ENCODE results near the gene SMYD5.

The SMYD5 gene

DNA sequence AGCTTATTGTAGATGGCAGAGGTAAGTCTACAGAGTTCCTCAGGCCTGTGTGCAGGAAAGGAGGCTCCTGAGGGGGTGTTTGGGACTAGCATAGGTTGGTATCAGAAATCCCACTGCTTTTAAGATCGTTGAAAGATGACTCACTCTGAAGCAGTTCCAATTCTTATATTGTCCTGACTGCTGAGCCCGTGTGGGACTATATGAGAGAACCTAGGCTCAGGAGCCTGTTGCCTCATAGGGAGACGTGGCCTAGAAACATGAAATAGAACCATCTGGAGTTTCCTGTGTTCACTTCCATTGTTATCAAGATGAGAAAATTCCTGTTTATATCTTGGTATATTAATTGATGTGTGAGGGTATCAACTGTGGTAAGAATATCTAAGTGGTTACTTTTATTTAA is 25.7 kb downstream of the SMYD5 start:
- no peak for DNase-seq (ENCODE audit: low spot score)

DNA sequence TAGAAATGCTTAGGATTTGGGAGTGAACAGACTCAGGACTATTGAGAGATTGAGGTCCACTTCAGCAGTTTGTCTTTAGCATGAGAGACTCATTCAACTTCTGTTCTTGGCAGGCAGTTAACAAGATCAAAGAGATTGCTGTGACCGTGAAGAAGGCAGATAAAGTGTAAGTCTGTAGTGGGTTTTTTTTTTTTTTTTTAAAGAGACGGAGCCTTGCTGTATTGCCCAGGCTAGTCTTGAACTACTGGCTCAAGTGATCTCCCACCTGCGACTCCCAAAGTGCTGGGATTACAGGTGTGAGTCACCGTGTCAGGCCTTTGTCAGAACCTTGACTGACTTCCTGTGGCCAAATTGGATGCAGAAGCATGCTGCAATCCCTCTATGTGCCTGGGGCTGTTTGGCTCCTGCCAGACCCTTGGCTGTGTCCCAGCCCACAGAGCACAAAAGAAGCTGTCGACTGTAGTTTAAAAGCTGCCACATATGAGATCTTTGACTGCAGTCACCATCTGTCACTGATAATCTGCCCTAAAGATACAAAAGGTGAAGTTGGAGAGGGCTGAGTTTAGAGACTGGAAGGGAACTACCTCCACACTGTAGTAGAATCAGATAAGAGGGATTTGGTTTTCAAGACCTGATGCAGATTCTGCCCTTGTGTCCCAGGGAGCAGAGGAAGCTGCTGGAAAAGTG is 30.0 kb downstream of the SMYD5 start:
- DNase-seq (ENCODE audit: low spot score) = no peak

DNA sequence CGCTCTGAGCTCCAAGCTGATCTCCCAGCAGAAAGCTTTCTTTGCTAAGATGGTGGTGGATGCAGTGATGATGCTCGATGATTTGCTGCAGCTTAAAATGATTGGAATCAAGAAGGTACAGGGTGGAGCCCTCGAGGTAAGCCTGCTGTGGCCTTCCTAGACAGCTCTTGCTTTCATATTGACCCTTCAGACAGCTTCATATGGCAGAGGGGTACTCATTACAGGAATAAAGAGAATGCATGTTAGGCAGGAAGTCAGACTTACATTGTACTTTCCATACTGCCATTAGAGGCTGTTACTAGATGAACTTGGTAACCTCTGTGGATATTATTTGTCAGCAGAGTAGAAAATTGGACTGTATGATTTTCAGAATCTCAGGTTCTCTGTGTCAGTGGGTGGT is 30.5 kb downstream of the SMYD5 start:
- no peak for DNase-seq (ENCODE audit: low spot score)

DNA sequence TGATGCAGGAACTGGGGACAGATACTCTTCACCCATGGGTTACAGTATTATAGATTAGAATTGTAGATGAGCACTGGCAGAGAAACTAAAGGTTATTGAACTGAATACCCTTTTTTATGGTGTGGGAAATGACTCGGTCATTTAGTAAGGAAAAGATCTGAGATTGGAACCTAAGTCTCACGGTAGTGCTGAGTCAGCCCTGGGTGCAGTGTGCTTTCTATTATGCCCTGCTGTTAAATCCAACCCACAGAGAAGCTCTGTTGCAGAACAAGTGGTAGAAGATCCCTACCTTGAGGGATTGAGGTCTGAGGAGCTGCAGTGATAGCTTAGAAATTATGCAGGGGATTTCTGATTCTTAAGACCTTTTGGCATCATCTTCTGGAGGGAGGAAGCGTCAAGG is 32.8 kb downstream of the SMYD5 start:
- no peak for DNase-seq (ENCODE audit: low spot score)

DNA sequence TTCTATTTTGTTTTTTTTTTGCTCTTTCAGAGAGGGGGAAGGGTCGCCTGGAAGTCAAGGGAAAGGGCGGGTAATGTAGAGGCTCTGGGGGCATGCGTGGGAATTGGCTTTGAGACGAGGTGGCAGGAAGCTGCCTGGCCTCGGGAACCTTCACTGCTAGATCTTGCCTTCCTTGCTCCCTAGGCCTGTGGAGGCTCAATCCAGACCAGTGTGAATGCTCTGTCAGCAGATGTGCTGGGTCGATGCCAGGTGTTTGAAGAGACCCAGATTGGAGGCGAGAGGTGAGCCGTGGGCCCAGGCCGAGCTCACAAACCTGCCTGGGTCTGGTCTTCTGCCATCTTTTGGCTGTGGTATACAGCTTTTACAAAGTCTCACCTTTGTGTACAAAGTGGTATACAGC is 35.6 kb downstream of the SMYD5 start:
- DNase-seq (ENCODE audit: low spot score) = no peak

DNA sequence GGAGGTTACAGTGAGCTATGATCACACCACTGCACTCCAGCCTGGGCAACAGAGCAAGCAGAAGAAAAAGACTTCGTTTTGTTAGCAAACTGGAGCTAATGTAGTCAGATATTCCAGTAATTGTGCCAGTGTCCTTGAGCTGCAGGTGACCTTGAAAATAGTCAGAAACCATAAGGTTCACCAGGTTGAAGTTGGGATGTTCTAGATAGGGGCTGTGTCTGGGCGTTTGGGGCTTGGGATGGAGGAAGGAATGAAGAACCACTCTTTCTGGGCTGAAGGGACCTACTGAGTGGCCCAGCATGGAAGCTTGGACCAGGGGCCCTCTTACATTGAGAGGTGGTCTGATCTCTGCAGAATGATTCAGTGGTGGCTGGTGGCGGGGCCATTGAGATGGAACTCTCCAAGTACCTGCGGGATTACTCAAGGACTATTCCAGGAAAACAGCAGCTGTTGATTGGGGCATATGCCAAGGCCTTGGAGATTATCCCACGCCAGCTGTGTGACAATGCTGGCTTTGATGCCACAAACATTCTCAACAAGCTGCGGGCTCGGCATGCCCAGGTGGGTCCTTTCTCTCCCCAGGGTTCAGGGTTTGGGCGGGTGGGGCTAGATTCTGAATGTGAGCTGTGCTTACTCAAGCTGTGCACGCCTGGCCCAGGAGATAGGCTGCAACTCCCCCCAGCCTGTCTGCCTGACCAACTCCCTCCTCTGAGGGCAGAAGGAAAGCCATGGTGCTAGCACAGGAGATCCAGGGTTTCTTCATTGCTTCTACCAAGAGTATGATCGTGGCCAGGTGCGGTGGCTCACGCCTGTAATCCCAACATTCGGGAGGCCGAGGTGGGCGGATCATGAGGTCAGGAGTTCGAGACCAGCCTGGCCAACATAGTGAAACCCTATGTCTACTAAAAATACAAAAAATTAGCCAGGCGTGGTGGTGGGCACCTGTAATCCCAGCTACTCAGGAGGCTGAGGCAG is 37.1 kb downstream of the SMYD5 start:
- DNase-seq (ENCODE audit: low spot score) = no peak

DNA sequence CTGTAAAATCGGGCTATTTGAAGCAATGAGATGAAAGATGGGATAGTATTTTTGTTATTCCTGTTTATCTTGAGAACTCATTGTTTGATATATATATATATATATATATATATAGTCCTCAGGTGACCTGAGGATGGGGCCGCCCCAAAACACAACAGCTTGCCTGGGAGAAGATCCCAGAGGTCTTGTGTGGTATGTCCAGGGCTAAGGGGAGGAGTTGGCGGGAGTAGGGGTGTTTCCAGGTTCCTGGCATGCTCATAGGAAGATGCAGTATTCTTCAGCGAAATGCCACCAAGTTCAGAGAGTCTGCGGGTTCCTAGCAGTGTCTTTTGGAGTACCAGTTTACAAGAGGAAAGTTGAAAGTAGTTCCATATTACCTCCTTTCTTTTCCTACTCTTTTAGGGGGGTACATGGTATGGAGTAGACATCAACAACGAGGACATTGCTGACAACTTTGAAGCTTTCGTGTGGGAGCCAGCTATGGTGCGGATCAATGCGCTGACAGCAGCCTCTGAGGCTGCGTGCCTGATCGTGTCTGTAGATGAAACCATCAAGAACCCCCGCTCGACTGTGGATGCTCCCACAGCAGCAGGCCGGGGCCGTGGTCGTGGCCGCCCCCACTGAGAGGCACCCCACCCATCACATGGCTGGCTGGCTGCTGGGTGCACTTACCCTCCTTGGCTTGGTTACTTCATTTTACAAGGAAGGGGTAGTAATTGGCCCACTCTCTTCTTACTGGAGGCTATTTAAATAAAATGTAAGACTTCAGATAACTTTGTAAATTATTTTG is 38.4 kb downstream of the SMYD5 start:
- DNase-seq (ENCODE audit: low spot score) = no peak

DNA sequence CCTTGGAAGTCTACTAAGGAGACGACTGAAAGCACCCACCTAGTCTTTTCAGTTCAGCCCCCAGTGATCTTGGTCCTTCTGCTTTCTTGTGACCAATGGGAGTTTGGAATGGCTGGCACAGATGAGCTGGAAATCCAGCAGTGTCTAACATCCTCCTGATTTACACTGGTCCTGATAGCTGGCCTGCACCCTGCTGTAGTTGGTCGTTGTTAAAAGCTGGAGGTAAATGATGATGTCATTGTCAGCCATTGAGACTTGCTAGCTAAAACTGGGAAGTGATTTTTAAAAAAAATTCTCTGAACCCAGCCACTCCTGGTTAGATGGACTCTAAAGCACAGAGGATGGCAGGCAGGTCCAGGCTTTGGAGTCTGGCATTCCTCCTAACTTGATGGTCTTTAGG is 39.4 kb downstream of the SMYD5 start:
- DNase-seq (ENCODE audit: low spot score) = no peak

DNA sequence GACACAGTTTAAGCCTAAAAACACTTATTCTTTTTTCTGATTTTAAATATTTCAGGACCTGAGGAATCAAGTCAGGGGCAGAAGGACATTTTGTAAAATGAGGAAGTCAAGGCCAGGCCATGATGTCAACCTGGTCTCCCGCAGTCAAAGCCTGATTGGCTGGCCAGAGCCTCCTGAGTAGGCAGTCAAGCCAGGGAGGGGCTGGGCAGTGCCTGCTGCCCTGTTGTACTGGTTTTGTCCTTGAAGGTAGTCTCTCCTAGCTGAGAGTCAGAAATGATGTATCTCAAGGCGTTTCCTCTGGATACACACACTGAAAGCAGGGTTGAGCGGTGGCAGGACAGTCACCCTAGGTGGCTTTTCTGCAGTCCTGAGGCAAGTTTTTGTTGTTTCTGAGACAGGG is 39.9 kb downstream of the SMYD5 start:
- no peak for DNase-seq (ENCODE audit: low spot score)

DNA sequence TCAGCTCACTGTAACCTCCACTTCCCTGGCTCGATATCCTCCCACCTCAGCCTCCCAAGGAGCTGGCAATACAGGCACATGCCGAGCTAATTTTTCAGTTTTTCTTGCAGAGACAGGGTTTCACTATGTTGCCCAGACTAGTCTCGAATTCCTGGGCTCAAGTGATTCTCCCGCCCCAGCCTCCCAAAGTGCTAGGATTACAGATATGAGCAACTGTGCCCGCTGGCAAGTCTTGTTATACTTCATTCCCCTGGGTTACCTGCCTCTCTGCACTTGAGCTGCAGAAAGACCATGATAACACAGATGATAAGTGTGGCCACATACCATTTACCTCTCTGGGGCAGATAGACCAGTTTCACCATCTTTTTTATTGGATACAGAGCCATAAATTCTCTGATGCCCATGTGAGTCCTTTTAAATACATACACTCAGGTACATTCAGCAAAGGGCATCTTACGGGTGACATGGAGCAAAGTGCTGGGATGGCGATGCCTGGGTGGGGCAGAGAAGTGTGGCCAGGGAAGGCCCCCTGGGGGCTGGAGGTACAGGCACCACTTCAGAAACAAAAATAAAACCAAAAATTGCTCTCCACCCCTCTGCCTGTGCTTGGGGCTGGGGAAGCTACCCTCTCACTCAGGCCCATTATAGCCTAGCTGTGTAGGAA is 40.4 kb downstream of the SMYD5 start:
- no peak for DNase-seq (ENCODE audit: low spot score)

DNA sequence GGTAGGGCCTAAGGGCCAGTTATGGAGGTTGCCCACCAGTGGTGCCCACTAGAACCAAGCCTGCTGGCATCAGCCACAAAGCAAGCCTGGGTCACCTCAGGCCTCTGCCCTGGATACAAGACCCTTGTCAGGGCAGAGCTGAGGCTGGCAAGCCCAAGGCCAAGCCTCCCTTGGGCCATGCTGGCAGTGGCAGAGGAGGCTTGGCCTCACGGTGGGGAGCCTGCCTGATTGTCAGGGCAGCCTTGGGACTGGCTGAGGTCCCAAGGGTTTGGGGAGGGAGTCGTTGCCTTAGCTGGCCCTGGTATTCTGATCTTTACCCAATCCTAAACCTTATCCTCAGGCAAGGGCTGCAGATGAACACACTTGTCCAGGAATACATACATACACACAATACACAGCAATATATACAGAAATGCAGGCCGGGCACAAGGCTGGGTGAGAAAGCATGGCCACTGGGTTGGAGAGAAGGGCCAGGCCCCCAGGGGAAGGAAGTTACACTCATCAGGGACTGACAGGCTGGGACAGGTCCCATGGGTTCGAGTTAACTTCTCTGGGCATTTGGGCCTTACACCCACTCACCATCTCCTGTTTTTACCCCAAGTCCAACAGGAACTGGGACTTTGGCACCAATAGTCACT is 41.1 kb downstream of the SMYD5 start:
- DNase-seq (ENCODE audit: low spot score) = no peak

DNA sequence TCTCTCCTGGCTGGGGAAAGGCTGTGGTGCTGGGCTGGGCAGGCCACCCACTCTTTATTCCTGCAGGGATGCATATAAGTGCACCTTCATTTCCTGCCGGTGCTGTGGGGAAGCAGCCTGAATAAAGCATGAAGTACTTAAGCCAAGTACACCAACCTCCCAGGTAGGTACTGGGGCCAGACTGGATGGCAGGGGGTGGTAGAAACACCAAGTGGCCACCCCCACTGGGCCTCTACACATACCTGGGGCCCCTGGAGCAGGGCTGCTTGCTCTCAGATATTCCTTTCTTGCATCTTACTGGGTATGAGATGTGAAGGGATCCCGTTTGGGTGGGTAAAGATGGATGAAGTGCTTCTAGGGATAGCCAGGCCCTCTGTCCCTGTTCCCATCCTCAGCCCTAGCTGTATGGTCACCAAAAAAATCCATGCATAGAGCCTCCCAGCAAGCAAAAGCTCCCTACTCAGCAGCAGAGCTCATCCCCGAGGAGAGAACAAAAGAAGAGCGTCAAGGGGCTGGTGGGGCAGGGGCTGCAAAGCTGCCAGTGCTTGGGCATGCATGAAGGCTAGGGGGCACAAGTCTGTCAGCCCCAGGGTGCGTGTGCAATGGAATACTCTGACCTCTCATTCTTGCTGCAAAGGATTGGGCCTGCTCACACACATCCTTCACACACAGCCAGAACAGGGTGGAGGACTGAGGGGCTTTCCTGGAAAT is 42.0 kb downstream of the SMYD5 start:
- no peak for DNase-seq (ENCODE audit: low spot score)

DNA sequence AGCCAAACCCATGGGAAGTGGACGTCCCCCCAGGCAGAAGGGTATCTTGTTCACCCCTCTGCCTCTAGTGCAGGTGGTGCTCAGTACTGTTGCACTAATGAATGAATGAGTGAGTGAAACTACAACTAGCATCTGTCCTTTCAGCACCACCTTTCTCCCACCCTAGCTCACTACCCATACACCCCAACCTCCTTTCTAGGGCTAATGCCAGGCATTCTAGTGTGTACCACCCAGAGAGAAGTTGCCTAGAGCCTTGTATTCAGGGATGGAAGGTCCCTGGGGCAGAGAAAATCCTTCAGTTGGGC is 42.5 kb downstream of the SMYD5 start:
- DNase-seq (ENCODE audit: low spot score) = no peak

DNA sequence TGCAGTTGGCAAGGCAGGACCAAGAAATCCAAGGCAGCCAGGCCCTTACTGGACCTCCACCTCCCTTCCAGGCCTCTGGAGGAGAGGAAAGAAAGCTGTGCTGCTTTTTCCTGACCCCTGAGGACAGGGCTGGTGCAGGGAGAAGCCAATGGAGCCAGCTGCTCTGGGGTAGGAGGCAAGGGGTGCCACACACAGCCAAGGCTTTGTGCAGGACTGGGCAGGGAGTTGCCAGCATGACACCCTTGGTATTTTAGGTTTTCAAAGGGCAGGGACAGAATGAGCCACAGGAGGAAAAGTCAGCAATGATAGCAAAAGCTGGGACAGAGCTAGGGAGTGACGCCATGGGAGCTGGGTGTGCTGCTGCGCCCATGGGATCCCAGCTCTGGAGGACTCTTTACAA is 43.0 kb downstream of the SMYD5 start:
- no peak for DNase-seq (ENCODE audit: low spot score)

DNA sequence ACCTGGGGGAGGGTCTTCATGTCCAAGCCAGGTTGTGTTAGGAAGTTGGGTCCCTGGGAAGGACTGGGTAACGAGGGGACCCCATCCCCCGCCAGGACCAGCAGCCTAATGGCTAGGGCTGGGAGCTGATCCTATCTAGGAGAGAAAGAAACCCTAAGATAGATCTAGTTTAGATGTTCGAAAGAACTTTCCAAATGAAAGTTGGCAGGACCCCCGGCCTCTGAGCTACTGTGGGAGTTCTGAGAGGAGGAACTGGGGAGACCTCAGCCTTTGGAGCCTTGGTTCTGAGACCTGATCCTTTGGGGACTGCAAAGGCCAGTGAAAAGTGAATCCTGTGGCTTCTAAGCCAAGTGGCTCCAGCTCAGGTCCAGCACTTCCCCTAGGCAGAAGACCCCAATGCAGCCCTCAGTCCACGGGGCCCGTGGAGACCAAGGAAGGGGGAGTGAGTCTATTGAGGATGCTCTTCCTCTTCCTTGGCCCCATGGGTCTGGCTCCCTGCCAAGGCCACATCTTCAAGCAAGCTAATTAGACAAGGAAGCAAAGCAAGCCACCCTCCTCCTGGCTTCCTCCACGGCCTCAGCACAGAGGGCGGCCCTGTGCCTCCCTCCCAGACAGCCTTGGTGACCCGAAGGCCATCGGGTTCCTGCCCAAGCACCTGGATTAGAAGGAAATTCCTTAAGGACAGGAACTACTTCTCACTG is 43.5 kb downstream of the SMYD5 start:
- no peak for DNase-seq (ENCODE audit: low spot score)

DNA sequence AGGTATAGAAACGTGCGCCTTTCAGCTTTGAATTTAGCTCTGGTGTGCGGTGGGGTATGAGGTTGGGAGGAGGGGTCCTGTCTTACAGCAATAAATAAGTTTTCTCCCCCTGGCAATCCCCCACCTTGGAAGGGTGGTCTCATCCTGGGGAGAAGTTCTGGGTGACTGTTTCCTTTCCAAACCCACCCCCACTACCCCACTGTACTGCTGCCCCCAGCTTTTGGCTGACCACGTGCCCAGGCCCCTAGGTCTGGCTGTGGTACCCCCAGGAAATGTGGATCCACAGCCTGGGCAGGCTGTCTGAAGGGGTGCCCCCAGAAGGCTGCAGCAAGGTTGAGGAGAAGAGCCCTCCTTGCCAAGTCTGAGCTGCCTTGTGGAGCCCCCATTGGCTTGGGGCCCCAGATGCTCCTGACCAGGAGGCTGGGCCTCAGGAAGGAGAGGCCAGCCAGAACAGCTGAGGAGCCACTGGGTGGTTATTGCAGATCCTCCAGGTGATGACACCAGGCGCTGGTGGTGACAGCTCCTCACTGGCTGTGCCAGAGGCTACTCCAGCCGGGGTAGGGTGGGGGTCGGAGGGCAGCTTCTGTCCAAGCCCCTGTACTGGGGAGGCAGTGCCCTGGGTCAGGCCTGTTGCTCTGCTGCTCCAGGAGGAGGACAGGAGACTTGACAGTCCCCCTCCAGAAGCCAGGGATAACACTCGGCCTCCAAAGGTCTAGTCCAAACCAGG is 44.3 kb downstream of the SMYD5 start:
- DNase-seq (ENCODE audit: low spot score) = no peak

DNA sequence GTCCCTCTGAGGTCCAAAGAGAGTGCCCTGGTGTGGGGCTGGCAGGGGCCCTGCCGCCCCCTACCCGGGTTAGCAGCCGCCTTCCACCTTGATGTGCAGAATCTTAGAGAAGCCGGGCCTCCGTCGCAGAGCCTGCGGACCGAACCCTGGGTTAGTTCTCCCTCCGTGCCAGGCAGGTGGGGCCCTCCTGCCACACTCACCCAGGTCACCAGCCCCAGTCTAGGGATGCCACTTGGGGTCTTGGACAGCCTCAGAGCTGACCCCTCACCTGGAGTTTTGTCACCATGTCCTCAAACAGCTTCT is 44.8 kb downstream of the SMYD5 start:
- no peak for DNase-seq (ENCODE audit: low spot score)

DNA sequence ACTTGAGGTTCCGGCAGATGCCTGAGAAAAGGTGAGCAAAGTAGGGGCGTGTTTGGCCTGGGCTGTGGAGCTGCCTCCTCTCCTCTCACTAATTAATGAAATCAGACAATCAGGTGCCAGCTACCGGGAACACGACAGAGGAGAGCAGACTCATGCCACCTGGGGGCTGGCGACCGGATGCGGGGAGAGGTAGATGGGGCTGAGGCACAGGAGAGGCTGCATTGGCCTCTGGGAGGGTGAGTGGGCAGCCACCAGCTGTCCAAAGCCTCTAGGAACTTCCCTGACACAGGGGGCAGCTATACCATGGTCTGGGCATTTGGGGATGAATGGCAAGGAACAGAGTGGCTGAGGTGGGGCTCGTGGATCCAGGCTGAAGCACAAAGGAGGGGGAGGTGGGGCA is 45.2 kb downstream of the SMYD5 start:
- no peak for DNase-seq (ENCODE audit: low spot score)

DNA sequence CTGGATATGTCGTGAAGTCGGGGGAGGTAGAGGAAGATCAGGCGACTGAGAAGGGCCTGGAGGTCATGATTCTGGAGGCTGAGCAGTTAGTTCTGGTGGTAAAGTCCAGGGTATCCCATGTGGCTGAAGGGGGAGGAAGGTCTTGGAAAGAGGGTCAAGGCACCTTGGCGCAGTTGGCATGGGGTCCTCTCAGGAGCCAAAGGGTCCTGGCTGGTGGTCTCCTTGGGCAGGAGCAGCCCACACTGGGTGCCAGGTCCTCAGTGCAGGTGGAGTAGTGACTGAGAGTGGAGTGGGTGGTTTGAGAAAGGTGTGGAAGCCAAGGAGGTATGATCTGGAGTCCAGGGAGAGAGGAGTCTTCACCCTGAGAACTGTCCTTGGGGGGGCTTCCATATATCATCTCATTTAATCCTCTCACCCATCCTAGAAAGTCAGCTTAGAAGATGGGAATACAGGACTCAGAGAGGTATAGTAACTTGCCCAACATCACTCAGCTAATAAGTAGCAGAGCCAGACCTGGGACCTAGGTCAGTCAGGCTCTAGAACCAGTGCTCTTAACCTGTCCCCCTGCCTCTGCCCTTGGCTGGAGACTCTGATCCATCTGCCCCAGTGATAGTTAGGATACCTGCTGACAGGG is 45.8 kb downstream of the SMYD5 start:
- no peak for DNase-seq (ENCODE audit: low spot score)
